T1000 (cell line): ENCODE data around the gene PTPRK.

Experiments used
- DNase-seq: peaks from one replicate; lab custom pipeline; 2025; ENCODE audit warnings: mixed read lengths; lab: John Stamatoyannopoulos, UW

The PTPRK gene

GRCh38 chr6:128339635-128340450 is 180.6 kb downstream of the PTPRK start:
- DNase-seq = no peak

- DNase-seq = no peak
These were observed 182.8 kb downstream of the PTPRK start for GRCh38 chr6:128337619-128338018.

- no peak for DNase-seq
These were observed 183.8 kb downstream of the PTPRK start for GRCh38 chr6:128336436-128337095.

GRCh38 chr6:128335963-128336362 is 184.4 kb downstream of the PTPRK start:
- no peak for DNase-seq

GRCh38 chr6:128333581-128334223 is 186.7 kb downstream of the PTPRK start:
- DNase-seq = no peak

- no peak for DNase-seq
These were observed 192.5 kb downstream of the PTPRK start for GRCh38 chr6:128327890-128328289.

GRCh38 chr6:128323011-128323410 is 197.4 kb downstream of the PTPRK start:
- no peak for DNase-seq

- DNase-seq = no peak
These were observed 200.5 kb downstream of the PTPRK start for GRCh38 chr6:128319946-128320345.

GRCh38 chr6:128319157-128319556 is 201.2 kb downstream of the PTPRK start:
- no peak for DNase-seq

- DNase-seq = no peak
These were observed 204.0 kb downstream of the PTPRK start for GRCh38 chr6:128316258-128316929.

GRCh38 chr6:128314190-128314589 is 206.2 kb downstream of the PTPRK start:
- no peak for DNase-seq

GRCh38 chr6:128311944-128312570 is 208.3 kb downstream of the PTPRK start:
- no peak for DNase-seq

GRCh38 chr6:128310451-128310850 is 209.9 kb downstream of the PTPRK start:
- no peak for DNase-seq

- DNase-seq = no peak
These were observed 212.7 kb downstream of the PTPRK start for GRCh38 chr6:128307671-128308070.

- DNase-seq = no peak
These were observed 214.4 kb downstream of the PTPRK start for GRCh38 chr6:128305976-128306375.

GRCh38 chr6:128305228-128305627 is 215.2 kb downstream of the PTPRK start:
- DNase-seq = no peak

GRCh38 chr6:128303870-128304269 is 216.5 kb downstream of the PTPRK start:
- no peak for DNase-seq

- no peak for DNase-seq
These were observed 217.5 kb downstream of the PTPRK start for GRCh38 chr6:128302942-128303341.

GRCh38 chr6:128295670-128296069 is 224.7 kb downstream of the PTPRK start:
- no peak for DNase-seq

GRCh38 chr6:128290221-128290620 is 230.2 kb downstream of the PTPRK start:
- DNase-seq = no peak

- no peak for DNase-seq
These were observed 236.3 kb downstream of the PTPRK start for GRCh38 chr6:128284128-128284527.

GRCh38 chr6:128282961-128283360 is 237.4 kb downstream of the PTPRK start:
- no peak for DNase-seq
